NCI-H1436 treated with DMSO at 0.1 percent for 48 hours (cell line): ENCODE data around the gene KCNK1.

Experiments used
- DNase-seq: peaks from one replicate; lab custom pipeline; 2025; lab: John Stamatoyannopoulos, UW

KCNK1 gene

DNA sequence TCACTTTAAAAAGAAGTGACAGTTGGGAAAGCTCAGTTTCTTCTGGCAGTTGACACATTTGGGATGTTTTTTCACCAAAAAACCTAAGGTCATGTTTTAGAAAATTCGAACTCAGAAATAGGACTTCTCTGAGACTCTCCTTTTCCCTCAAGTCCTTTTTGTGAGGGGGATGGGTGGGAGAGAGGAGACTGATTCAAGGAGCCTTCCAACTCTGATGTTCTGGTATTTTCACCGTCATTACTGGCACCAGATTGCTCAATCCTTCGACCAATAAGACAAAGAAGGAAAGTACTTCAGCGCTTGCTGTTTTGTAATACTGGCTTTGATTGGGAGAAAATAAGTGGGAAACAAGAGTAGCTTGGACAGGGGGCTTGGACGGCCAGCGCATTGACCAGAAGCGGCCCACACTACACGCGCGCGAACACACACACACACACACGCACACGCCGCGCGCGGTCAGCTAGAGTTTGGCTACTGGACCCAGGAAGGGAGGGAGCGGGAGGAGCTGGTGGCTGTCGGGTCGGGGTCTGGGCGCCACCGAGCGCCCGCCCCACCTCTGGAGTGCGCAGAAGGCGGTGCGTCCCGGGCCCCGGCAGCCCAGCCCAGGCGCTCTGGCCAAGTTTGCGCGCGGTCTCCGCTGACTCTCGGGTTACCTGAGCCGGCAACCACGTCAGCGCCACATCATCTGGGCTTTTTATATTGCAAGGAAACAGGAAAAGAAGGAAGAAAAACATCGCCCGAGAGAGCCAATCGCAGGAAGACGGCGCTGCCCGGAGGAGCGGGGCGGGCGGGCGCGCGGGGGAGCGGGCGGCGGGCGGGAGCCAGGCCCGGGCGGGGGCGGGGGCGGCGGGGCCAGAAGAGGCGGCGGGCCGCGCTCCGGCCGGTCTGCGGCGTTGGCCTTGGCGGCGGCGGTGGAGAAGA, at the start of gene KCNK1:
Gene KCNK1 (plus strand): TSS at position 855 of the 921 bp plus-strand sequence. CDS start 66 bp downstream, at position 921.
- DNase-seq, result peak; percentile 26

DNA sequence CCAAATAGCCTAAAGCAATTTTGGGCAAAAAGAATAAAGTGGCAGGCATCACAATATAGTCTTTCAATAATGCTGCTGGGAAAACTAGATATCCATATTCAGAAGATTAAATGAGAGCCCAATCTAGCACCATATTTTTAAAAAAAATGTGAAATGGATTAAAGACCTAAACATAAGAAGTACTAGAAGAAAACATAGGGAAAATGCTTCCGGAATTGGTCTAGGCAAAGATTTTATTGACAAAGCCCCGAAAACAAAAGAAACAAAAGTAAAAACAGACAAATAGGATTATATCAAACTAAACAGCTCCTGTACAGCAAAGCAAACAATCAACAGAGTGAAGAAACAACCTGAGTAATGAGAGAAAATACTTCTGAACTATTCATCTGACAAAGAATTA, 48.6 kb upstream of the KCNK1 start:
- DNase-seq, result no peak

DNA sequence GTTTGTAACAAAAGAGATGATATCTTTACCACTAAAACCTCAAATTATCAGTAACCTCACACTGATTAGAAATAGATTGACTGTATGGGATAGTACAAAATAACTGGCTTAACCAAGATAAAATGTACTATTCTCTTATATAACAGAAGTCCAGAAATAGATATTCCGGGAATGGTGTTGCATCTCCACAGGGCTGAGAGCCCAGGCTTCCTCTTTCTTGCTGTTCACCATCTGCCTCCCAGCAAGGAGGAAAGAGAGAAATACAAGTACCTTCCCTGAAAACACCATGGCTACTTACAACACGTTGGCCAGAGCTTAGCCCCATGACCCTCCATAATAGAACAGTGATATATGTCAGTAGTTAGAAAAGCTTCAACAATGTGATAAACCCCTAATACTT, 47.0 kb upstream of the KCNK1 start:
- DNase-seq, result no peak

DNA sequence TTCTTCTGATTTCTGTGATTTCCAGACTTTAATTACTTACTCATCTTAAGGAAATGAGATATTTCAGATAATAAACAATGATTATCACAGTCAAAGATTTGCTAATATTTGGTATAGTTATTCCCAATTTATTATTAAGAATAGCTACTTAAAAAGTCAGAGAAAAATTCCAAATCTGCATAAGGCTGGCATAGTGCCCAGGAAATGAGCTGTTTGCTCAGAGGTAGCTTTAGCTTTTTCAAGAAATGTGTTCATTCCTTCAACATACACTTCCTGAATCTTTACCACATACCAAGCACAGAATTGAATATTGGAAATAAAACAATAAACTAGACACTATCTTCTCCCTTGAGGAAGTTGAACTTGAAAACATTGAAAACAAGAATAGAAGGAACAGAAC, 44.3 kb upstream of the KCNK1 start:
- no peak for DNase-seq

DNA sequence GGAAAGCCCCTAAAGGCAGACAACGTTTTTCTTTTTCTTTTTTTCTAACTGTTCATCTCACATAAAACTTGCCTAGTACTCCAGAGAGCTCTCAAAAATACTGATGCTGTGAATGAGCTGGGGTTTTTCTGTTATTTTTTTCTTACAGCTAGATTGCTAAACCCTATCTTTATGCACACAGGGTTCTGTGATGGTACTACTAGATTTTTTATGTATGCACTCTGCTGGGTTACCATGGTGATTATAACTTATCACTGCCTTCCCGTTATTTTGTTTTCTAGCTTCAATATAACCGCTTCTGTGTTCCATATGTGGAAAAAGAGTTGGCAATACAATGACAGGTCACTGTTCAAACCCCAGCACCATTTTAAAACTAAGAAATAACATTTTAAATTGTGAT, 43.7 kb upstream of the KCNK1 start:
- DNase-seq, result no peak

DNA sequence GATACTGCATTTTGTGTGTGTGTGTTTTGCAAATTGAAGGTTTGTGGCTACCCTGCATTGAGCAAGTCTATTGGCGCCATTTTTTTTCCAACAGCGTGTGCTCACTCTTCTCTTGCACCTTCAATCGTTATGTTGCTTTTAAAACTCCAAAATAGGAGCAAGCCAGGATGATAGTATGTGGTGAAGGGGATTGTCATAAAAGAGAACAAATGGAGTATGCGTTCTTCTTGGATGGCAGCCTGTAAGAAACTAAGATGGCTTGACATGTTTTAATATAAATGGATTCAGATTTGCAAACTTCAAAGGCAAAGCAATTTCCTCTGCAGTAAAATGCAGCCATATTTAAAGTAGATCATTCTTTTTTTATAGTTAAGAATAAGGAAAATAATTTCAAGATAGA, 43.2 kb upstream of the KCNK1 start:
- DNase-seq, result no peak

DNA sequence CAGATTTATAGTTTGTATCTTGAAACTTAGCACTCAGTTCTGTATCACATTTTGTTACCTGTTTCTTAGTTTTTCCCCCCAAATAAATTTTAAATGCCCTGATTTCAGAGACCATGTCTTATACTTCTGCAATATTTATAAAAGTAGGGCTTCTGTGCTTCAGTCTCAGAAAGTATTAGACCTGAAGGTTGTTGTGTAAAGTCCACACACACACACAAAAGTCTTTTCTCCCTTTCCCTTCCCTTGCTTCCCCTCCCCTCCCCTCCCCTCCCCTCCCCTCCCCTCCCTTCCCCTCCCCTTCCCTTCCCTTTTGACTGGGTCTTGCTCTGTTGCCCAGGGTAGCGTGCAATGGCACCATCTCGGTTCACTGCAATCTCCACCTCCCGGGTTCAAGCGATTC, 41.0 kb upstream of the KCNK1 start:
- no peak for DNase-seq

DNA sequence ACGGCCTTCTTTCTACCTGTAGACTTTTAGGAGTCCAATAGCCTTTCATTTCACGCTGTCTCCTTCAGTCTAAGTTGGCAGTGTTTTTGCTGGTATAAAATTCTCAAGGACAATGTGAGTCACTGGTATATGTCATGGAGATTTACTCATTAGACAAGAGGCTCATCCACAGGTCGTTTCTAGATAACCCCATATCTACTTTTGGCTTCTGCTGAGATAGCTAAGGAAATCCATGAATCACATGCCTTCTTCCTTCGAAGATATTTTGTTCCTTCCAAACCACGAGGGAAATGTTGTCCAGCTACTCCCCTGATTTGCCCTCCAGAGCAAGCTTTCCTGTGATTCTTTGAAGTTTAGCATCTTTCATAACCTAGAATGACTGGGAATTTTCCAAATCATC, 38.5 kb upstream of the KCNK1 start:
- DNase-seq, result no peak

DNA sequence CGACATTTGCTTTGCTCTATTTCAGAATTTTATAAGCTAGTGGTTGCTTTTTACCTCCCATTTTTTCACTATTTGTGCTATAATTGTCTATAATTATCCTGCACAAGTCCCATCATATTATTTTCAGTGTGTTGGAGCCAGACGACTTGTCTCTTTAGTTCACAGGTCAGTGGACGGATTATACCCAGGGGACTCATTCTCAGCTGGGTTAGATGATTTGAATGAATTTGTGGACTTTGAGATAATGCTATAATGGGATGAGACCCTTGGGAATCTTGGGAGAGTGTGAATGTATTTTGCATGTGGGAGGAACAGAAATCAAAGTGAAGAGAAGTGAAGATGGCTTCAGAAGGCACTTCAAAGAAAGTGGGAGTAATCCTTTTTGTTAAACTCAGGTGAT, 31.5 kb upstream of the KCNK1 start:
- no peak for DNase-seq

DNA sequence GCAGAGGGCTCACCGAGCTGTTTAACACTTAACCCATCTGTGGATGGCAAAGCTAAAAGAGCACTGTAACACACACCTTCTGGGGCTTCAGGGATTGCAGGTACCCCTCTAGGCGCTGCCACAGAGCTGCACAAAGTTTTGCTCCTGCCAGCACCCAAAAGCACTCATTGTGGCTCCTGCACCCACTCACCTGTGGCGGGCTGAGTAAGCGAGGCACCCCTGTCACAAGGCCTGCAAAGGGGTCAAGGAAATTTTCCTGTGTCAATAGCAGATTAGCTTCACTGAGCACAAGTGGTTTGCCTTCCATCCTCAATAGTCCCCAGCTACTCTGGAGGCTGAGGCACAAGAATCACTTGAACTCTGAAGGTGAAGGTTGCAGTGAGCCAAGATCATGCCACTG, 29.5 kb upstream of the KCNK1 start:
- DNase-seq, result no peak

DNA sequence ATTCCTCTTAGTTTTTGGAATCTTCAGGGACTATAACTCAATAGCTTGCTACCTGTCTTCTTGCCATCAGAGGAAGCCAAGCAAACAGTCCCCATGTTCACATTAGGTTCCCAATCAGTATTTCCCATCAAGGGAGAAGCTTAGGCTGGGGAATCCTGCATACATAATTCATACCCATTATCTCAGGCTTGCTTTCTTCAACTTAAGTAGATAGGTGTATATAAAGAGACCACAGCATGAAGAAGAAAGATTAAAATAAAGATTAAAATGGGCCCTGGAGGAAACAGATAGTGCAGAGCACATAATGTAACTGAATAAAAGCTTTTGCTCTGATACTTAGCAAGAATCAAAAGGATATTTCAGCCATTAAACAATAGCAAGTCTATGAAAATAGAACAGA, 29.0 kb upstream of the KCNK1 start:
- no peak for DNase-seq

DNA sequence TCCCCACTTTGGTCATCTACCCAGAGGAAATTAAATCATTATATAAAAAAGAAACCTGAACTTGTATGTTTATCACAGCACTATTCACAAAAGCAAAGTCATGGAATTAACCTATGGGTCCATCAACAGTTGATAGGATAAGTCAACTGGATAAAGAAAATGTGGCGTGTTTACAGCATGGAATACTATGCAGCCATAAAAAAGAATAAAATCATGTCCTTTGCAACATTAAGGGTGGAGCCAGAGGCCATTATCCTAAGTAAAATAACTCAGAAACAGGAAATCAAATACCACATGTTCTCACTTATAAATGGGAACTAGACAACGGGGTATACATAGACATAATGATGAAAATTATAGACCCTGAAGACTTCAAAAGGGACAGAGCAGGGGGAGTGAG, 27.6 kb upstream of the KCNK1 start:
- DNase-seq, result no peak

DNA sequence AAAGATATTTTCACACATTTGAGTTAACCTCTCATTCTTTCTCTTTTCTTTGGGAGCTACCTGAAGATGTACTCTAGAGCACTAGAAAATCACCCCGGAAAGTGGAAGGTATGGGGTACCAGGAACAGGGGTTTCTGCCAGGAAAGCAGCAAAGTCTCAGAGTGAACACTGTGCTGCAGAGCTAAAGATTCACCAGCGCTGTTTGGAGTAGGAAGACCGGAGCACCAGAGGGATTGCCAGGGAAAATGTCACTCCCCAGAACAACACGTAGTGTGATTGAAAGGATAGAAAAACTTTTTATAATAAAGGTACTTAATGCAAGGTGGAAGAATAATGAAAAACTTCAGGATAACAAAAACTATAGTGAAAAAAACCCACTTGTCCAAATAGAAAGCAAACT, 26.7 kb upstream of the KCNK1 start:
- no peak for DNase-seq

DNA sequence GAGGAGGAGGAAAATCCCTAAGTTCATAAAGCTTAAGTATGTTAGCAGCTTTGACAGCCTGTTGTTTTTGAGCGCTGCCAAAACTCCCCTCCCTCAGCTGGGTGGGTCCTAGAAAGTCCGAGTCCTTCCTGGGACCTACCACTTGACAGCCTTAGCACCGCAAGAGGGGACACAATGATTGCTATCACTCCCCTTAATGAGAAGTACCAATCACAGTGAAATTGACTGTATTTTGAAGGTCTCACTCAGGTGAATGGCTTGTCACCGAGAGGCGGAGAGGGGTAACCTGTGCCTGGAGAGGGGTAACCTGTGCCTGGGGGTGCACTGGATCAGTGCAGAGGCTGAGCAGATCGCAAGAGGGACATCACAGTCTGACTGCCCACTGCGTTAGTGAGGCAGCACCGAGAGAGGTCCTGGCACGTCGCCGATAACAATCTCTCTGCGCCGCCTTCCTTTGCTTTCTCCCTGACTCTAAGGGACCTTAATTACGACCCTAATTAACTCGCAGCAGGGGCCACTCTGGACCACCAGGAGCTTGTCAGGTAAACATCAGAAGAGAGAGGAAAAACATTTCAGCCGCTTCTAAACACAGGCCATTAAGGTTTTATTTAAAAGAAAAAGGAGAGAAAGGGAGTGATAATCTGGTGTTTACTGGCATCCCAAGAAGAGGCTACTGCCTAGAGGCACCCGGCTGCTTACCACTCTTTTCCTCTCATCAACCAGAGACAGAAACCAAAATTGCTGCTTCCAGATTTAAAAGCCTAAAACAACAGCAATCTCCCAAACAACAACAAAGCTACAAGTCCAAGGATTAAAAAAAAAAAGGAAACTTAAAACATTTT, 25.7 kb upstream of the KCNK1 start:
- no peak for DNase-seq

DNA sequence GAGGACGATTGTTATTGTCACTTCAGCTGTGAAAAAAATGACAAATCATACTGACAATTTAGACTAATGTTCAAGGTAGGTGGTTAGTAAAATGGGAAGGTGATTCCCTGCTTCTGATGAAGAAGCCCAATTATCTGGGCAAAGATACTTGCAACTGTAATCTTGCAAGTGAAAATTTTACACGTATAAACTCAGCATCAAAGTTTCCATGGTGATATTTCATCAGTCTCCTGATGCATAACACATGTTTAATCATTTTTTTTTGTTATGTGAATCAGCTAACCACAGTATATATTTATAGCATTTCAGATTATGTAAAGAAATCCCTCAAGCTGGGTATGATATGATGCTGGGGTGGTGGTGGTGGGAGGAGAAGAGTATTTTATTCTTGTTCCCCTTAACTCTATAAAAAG, 16.4 kb upstream of the KCNK1 start:
- DNase-seq, result no peak

DNA sequence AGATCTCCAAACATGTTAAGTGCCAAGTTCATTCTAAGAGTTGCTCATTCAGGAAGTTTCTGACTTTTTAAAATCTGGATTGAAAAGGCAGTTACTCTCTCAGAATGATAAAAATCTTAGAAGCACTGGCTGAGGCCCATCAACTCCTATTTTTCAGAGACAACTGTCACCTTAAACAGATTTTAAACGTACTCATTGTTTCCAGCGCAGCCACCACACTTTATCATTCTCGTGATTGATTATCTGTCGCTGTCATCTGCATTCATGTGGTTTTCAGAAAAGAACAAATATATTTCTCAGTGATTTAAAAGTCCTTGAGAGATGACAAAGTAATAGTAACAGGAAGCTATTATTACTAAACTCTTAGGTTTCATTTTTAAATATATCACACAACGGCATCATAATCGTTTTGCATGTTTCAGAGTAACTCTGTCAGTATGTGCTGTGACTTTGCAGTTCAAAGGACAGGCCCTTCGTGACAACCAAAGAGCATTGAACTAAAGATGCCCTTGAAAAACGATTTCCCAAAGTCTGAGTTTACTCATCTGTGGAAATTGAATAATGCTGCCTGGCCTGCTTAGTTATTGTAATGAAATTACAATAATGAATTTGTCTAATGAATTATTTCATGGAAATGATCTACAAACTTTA, 14.9 kb upstream of the KCNK1 start:
- DNase-seq, result no peak

DNA sequence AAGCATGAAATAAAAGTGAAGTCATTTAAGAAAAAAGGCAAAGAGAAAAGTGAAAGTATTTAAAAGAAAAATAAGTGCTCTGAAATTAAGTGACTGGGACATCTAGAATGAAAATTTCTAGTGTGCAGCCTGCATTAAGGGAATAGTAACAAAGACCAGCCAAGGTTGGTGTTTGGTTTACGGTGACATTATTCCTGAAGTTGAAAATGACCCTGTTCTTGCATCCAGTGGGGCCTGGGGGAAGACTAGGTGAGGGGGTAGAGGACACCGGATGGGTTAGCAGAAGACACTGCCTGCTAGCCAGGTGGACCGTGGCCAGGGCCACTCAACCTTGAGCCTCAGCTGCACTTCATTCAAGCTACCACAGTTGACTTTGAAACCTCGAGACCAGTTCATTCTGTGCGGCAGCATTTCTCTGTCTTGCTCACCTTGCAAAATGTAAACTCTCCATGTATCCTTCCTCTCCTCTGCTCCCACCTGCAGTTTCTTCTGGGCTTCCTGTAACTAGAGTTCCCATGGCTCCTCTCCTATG, 14.3 kb upstream of the KCNK1 start:
- DNase-seq, result no peak

DNA sequence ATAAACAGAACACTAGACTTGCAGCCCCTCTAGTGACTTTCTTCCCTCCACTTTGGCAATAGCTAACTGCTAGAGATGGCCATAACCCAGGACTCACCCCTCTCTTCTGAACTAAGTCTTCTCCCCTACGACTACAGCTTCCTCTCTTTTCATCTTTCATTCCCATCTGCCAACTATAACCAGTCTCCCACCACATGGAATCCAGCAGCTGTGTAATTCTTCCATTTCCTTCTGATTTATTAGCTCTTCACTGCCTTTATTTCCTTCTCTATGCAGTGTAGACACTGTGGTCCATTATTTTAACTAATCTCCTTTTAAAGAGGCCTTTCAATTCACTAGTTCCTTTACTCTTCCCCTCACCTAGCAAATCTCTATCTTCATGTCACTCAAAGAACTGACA, 13.4 kb upstream of the KCNK1 start:
- DNase-seq, result no peak

DNA sequence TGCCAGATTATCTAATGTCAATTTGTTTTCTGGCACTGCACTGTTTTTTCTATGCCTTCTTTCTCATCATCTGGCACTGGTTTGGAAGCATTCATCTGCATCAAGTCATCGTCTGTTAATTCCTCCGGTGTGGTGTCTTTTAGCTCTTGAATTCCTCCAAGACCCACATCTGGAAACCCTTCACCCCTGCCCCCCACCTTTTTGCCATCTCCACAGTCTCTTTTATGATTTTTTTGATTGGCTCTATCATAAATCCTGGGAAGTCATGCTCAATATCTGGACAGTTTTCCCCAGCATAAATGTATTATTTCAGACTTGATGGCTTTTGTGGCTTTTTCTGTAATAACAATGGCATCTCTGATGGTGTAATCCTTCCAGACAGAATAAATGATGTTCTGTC, 10.4 kb upstream of the KCNK1 start:
- no peak for DNase-seq

DNA sequence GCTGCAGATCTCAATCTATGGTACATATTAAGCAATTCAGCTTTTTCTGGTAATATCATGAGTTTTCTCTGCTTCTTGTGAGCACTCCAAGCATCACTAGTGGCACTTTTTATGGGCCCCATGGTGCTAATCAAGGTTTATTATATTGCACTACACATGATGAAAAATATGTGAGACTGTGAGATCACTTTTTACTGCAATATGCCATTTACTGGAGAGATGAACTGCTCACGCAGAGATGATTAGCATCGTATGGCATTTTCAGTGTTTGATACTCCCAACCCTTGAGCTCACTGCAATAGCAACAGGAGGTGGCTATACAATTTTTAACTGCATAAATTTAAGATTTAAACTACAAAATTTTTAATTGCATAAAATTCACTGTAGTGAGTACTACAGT, 8.7 kb upstream of the KCNK1 start:
- DNase-seq, result no peak

DNA sequence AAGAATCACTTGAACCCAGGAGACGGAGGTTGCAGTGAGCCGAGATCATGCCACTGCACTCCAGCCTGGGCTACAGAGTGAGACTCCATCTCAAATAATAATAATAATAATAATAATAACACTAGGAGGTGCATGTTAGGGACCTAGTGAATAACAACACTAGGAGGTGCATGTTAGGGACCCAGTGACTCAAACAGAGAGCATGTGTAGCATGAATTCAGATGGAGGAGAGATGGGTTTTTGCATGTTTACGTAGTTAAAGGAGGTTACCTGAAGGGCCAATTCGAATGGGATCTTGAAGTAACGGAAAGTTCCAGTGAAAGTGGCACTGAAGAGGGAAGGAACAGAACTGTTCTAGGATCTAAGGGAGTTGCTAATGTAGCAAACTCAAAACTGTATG, 7.1 kb upstream of the KCNK1 start:
- DNase-seq, result no peak
